Measurements from ENCODE around the gene STIM1.

Gene STIM1

GRCh38 chr11:3977078-3977477 lies 121.6 kb downstream of the STIM1 start:
- TF ChIP-seq PATZ1 (CRISPR knock-in tag; IDR thresholded peaks at IDR 0.05; ENCODE audit: borderline replicate concordance) (no peak), OSR1 (CRISPR knock-in tag; IDR thresholded peaks at IDR 0.05) (no peak)
- ATAC-seq, result no peak

GRCh38 chr11:3981084-3981633 lies 125.7 kb downstream of the STIM1 start:
- no peak for TF ChIP-seq ZC3H10 (CRISPR knock-in tag; IDR thresholded peaks at IDR 0.05)
- TF ChIP-seq ZFP3 (CRISPR knock-in tag; IDR thresholded peaks at IDR 0.05), result no peak
- no peak for TF ChIP-seq PPARA (CRISPR knock-in tag; IDR thresholded peaks at IDR 0.05; ENCODE audit: borderline replicate concordance)
- no peak for TF ChIP-seq ARNTL (CRISPR knock-in tag; IDR thresholded peaks at IDR 0.05; ENCODE audit: borderline replicate concordance, low read depth)
- no peak for TF ChIP-seq ZFP30 (CRISPR knock-in tag; IDR thresholded peaks at IDR 0.05)
- no peak for TF ChIP-seq CREB5 (CRISPR knock-in tag; IDR thresholded peaks at IDR 0.05; ENCODE audit: low read depth)
- TF ChIP-seq TCF4 (CRISPR knock-in tag; IDR thresholded peaks at IDR 0.05; ENCODE audit: borderline replicate concordance), result no peak
- no peak for TF ChIP-seq RARB (CRISPR knock-in tag; IDR thresholded peaks at IDR 0.05)
- no peak for TF ChIP-seq ZNF70 (CRISPR knock-in tag; IDR thresholded peaks at IDR 0.05)
- TF ChIP-seq ZNF565 (CRISPR knock-in tag; conservative IDR thresholded peaks at IDR 0.05; ENCODE audit: low read depth), result no peak
- no peak for TF ChIP-seq BACH2 (CRISPR knock-in tag; IDR thresholded peaks at IDR 0.05; ENCODE audit: borderline replicate concordance)
- ATAC-seq, result no peak

- ATAC-seq, result no peak
- no peak for TF ChIP-seq BACH2 (CRISPR knock-in tag; IDR thresholded peaks at IDR 0.05; ENCODE audit: borderline replicate concordance)
- TF ChIP-seq RARB (CRISPR knock-in tag; IDR thresholded peaks at IDR 0.05), result no peak
- no peak for TF ChIP-seq ESRRG (CRISPR knock-in tag; IDR thresholded peaks at IDR 0.05)
- TF ChIP-seq ZFP3 (CRISPR knock-in tag; IDR thresholded peaks at IDR 0.05), result no peak
- TF ChIP-seq TSHZ2 (CRISPR knock-in tag; IDR thresholded peaks at IDR 0.05), result no peak
- no peak for TF ChIP-seq ZFP30 (CRISPR knock-in tag; IDR thresholded peaks at IDR 0.05)
- TF ChIP-seq ISL1 (CRISPR knock-in tag; IDR thresholded peaks at IDR 0.05), result no peak
- TF ChIP-seq ZNF565 (CRISPR knock-in tag; conservative IDR thresholded peaks at IDR 0.05; ENCODE audit: low read depth), result no peak
- no peak for TF ChIP-seq PATZ1 (CRISPR knock-in tag; IDR thresholded peaks at IDR 0.05; ENCODE audit: borderline replicate concordance)
- no peak for TF ChIP-seq ZC3H10 (CRISPR knock-in tag; IDR thresholded peaks at IDR 0.05)
- no peak for TF ChIP-seq OSR1 (CRISPR knock-in tag; IDR thresholded peaks at IDR 0.05)
Observed at GRCh38 chr11:3982431-3982830, 127.0 kb downstream of the STIM1 start.

GRCh38 chr11:3983101-3983500 lies 127.6 kb downstream of the STIM1 start:
- TF ChIP-seq TSHZ2 (CRISPR knock-in tag; IDR thresholded peaks at IDR 0.05) (no peak), CREB5 (CRISPR knock-in tag; IDR thresholded peaks at IDR 0.05; ENCODE audit: low read depth) (no peak), PPARA (CRISPR knock-in tag; IDR thresholded peaks at IDR 0.05; ENCODE audit: borderline replicate concordance) (no peak), ZNF8 (CRISPR knock-in tag; IDR thresholded peaks at IDR 0.05) (no peak), ARNTL (CRISPR knock-in tag; IDR thresholded peaks at IDR 0.05; ENCODE audit: borderline replicate concordance, low read depth) (no peak), ZC3H10 (CRISPR knock-in tag; IDR thresholded peaks at IDR 0.05) (no peak), PATZ1 (CRISPR knock-in tag; IDR thresholded peaks at IDR 0.05; ENCODE audit: borderline replicate concordance) (no peak), GLIS3 (CRISPR knock-in tag; IDR thresholded peaks at IDR 0.05) (no peak), CSDC2 (CRISPR knock-in tag; IDR thresholded peaks at IDR 0.05) (no peak), ZFP3 (CRISPR knock-in tag; IDR thresholded peaks at IDR 0.05) (no peak), RARB (CRISPR knock-in tag; IDR thresholded peaks at IDR 0.05) (no peak), TOX (CRISPR knock-in tag; IDR thresholded peaks at IDR 0.05; ENCODE audit: borderline replicate concordance) (no peak), ESRRG (CRISPR knock-in tag; IDR thresholded peaks at IDR 0.05) (no peak)
- ATAC-seq, result no peak

Data from SK-N-SH treated with all-trans-retinoic acid at 6 μM for 48 hours (cell line).